Measurements from ENCODE around the gene MUC3A. TPM values are rescaled to one million over a fixed set of nuclear protein-coding genes. Genes with fewer than 3 reads are reported as not detected.

Gene MUC3A
- total and polyA plus RNA-seq, 2 experiments from 2014 or later = 4.9 to 9.4 TPM

DNA sequence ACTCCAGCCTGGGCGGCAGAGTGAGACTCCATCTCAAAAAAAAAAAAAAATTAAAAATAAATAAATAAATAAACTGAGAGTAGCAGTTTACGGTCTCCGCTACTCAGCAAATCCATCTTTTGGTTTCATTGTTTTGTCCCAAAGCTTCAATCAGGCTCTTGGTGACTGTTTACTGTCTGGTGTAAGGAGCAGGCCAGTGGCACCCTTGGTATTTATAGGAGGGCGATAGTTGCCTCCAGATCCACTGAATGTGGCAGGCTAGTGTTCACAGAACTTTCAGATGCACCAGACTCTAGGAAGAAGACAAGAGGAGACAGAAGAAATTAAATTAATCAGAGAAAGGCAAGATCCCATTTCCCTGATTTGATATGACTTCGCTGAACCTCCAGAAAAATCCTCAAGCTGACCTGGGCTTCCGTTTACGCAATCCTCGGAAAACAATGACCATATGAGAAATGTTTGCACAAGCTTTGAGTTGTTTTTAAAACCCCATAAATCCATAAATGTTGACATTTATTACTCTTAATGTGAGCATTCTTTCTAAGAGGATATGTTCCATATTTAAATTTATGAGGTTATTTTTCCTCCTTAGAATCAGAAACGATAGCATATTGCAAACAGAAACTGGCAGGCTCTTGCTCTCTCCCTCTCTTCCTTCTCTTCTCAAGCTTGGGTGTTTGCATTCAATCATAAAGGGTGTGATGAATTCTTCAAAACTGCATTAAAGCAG, 7.1 kb upstream of the MUC3A start:
- Histone ChIP-seq H2AFZ (no peak overlapping the region), H3K9me2 (replicated peaks; ENCODE audit: insufficient read depth) (no peaks in the 10 kb centered on the region), H3K4me3 (no peak overlapping the region), H3K79me2 (no peaks in the 10 kb centered on the region), H3K9me3 (ENCODE audit: low read depth) (no peaks in the 10 kb centered on the region), H3K27me3 (no peaks in the 10 kb centered on the region), H4K20me1 (ENCODE audit: insufficient read depth, poor library complexity, severe bottlenecking) (no peaks in the 10 kb centered on the region), H3K4me1 (ENCODE audit: insufficient read depth) (no peaks in the 10 kb centered on the region), H3K36me3 (replicated peaks; ENCODE audit: insufficient read depth, low read depth) (no peaks in the 10 kb centered on the region), H3K27ac (peak overlapping the region; percentile 35), H3K4me2 (peak overlapping the region; percentile 57)
- WGBS (ENCODE audit: low lambda C conversion rate, missing lambda C conversion rate) = 38% methylated on average over 9 of the region's 9 CpGs
- DNase-seq (ENCODE audit: low spot score) = no peak
- TF ChIP-seq EZH2phosphoT487 (IDR thresholded peaks at IDR 0.05; ENCODE audit: low read depth, severe bottlenecking, unreplicated experiment) (no peak), EZH2 (IDR thresholded peaks at IDR 0.05; ENCODE audit: borderline replicate concordance) (no peak)
- TF ChIP-seq, protein P1, sequence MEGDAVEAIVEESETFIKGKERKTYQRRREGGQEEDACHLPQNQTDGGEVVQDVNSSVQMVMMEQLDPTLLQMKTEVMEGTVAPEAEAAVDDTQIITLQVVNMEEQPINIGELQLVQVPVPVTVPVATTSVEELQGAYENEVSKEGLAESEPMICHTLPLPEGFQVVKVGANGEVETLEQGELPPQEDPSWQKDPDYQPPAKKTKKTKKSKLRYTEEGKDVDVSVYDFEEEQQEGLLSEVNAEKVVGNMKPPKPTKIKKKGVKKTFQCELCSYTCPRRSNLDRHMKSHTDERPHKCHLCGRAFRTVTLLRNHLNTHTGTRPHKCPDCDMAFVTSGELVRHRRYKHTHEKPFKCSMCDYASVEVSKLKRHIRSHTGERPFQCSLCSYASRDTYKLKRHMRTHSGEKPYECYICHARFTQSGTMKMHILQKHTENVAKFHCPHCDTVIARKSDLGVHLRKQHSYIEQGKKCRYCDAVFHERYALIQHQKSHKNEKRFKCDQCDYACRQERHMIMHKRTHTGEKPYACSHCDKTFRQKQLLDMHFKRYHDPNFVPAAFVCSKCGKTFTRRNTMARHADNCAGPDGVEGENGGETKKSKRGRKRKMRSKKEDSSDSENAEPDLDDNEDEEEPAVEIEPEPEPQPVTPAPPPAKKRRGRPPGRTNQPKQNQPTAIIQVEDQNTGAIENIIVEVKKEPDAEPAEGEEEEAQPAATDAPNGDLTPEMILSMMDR (IDR thresholded peaks at IDR 0.05; ENCODE audit: poor library complexity) = no peak

DNA sequence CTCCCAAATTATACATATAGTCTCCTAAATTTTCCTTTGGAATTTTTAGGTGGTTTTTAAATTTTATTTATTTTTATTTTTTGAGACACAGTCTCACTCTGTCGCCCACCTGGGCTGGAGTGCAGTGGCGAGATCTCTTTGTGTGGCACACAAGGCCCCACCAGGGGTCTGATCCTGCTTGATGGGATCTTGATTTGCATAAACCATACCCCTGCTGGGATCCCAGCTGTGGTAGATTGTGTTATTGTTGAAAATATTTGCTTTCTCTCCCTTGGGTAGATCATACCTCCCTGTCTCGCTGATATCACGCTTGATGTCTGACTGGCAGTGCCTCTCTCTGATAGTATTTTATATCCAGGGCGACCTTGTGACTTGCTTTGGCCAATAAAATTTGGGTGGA, 5.6 kb upstream of the MUC3A start:
- TF ChIP-seq EZH2phosphoT487 (IDR thresholded peaks at IDR 0.05; ENCODE audit: low read depth, severe bottlenecking, unreplicated experiment) = no peak
- TF ChIP-seq, protein P1 (IDR thresholded peaks at IDR 0.05; ENCODE audit: poor library complexity) = no peak
- no peak for TF ChIP-seq EZH2 (IDR thresholded peaks at IDR 0.05; ENCODE audit: borderline replicate concordance)
- 78% methylated on average over 5 of the region's 5 CpGs for WGBS (ENCODE audit: low lambda C conversion rate, missing lambda C conversion rate)
- H3K9me2 ChIP-seq (replicated peaks; ENCODE audit: insufficient read depth) = no peaks in the 10 kb centered on the region

DNA sequence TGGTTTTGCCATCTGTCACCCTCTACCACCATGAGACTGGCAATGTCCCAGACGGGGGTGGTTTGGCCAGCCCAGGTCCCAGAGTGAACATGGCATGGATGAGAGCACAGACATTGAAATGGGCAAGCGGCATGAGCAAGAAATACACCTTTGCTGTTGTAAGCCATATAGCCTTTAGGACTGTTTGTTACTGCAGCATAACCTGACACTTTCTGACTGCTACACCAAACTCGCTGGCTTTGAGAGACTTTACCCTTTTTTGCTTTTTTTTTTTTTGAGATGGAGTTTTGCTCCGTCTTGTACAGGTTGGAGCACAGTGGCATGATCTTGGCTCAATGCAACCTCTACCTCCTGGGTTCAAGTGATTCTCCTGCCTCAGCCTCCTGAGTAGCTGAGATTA, 5.2 kb upstream of the MUC3A start:
- H3K27ac ChIP-seq = no peak overlapping the region
- no peaks in the 10 kb centered on the region for H3K27me3 ChIP-seq
- no peaks in the 10 kb centered on the region for H3K4me1 ChIP-seq (ENCODE audit: insufficient read depth)
- no peaks in the 10 kb centered on the region for H3K9me2 ChIP-seq (replicated peaks; ENCODE audit: insufficient read depth)
- TF ChIP-seq, protein P1 (IDR thresholded peaks at IDR 0.05; ENCODE audit: poor library complexity) = no peak
- no peaks in the 10 kb centered on the region for H4K20me1 ChIP-seq (ENCODE audit: insufficient read depth, poor library complexity, severe bottlenecking)
- H3K4me3 ChIP-seq = no peak overlapping the region
- H3K9me3 ChIP-seq (ENCODE audit: low read depth) = no peaks in the 10 kb centered on the region
- no peaks in the 10 kb centered on the region for H3K36me3 ChIP-seq (replicated peaks; ENCODE audit: insufficient read depth, low read depth)
- no peak overlapping the region for H3K4me2 ChIP-seq
- no peak for DNase-seq (ENCODE audit: low spot score)
- no peaks in the 10 kb centered on the region for H3K79me2 ChIP-seq
- no peak overlapping the region for H2AFZ ChIP-seq
- WGBS (ENCODE audit: low lambda C conversion rate, missing lambda C conversion rate) = 95% methylated on average over 4 of the region's 4 CpGs

More for the DNA sequence above, 5.6 kb upstream of the MUC3A start:
- DNase-seq (ENCODE audit: low spot score) = no peak
- H2AFZ ChIP-seq = no peak overlapping the region
- no peaks in the 10 kb centered on the region for H4K20me1 ChIP-seq (ENCODE audit: insufficient read depth, poor library complexity, severe bottlenecking)
- H3K27ac ChIP-seq = no peak overlapping the region
- no peaks in the 10 kb centered on the region for H3K36me3 ChIP-seq (replicated peaks; ENCODE audit: insufficient read depth, low read depth)
- no peak overlapping the region for H3K4me2 ChIP-seq
- no peaks in the 10 kb centered on the region for H3K9me3 ChIP-seq (ENCODE audit: low read depth)
- no peaks in the 10 kb centered on the region for H3K79me2 ChIP-seq
- no peak overlapping the region for H3K4me3 ChIP-seq
- no peaks in the 10 kb centered on the region for H3K4me1 ChIP-seq (ENCODE audit: insufficient read depth)
- no peaks in the 10 kb centered on the region for H3K27me3 ChIP-seq
